ENCODE measurements around the gene AKAP6. TPM values are rescaled to one million over a fixed set of nuclear protein-coding genes. Genes with fewer than 3 reads are reported as not detected.

The AKAP6 gene
- total RNA-seq, 1 donor from 2014 or later: 4.7 TPM

- DNase-seq (ENCODE audit: extremely low spot score, unreplicated experiment): no peak
- Mint-ChIP-seq H3K9me3 (no peaks in the 10 kb centered on the region), H3K27me3 (no peaks in the 10 kb centered on the region), H3K36me3 (no peaks in the 10 kb centered on the region), H3K27ac (no peak overlapping the region), H3K4me1 (ENCODE audit: unreplicated experiment) (no peaks in the 10 kb centered on the region), H3K4me3 (no peak overlapping the region)
- TF ChIP-seq CTCF (conservative IDR thresholded peaks at IDR 0.05): no peak
Observed at GRCh38 chr14:32650665-32651064, 321.6 kb downstream of the AKAP6 start.

GRCh38 chr14:32654106-32654505 is 325.0 kb downstream of the AKAP6 start:
- TF ChIP-seq CTCF (conservative IDR thresholded peaks at IDR 0.05): no peak
- H3K27ac Mint-ChIP-seq: no peak overlapping the region
- peaks cover 6% of the 10 kb centered on the region for H3K4me1 Mint-ChIP-seq (ENCODE audit: unreplicated experiment)
- no peaks in the 10 kb centered on the region for H3K9me3 Mint-ChIP-seq
- H3K36me3 Mint-ChIP-seq: no peaks in the 10 kb centered on the region
- H3K27me3 Mint-ChIP-seq: no peaks in the 10 kb centered on the region
- no peak for DNase-seq (ENCODE audit: extremely low spot score, unreplicated experiment)
- no peak overlapping the region for H3K4me3 Mint-ChIP-seq

- no peaks in the 10 kb centered on the region for H3K27me3 Mint-ChIP-seq
- peaks cover 6% of the 10 kb centered on the region for H3K4me1 Mint-ChIP-seq (ENCODE audit: unreplicated experiment)
- H3K27ac Mint-ChIP-seq: no peak overlapping the region
- no peak overlapping the region for H3K4me3 Mint-ChIP-seq
- no peaks in the 10 kb centered on the region for H3K9me3 Mint-ChIP-seq
- no peak for TF ChIP-seq CTCF (conservative IDR thresholded peaks at IDR 0.05)
- no peak for DNase-seq (ENCODE audit: extremely low spot score, unreplicated experiment)
- H3K36me3 Mint-ChIP-seq: no peaks in the 10 kb centered on the region
Observed at GRCh38 chr14:32656601-32657000, 327.5 kb downstream of the AKAP6 start.

GRCh38 chr14:32657081-32657480 is 328.0 kb downstream of the AKAP6 start:
- H3K36me3 Mint-ChIP-seq: no peaks in the 10 kb centered on the region
- peaks cover 6% of the 10 kb centered on the region for H3K4me1 Mint-ChIP-seq (ENCODE audit: unreplicated experiment)
- no peaks in the 10 kb centered on the region for H3K9me3 Mint-ChIP-seq
- no peak overlapping the region for H3K27ac Mint-ChIP-seq
- no peak for DNase-seq (ENCODE audit: extremely low spot score, unreplicated experiment)
- H3K27me3 Mint-ChIP-seq: no peaks in the 10 kb centered on the region
- TF ChIP-seq CTCF (conservative IDR thresholded peaks at IDR 0.05): no peak
- no peak overlapping the region for H3K4me3 Mint-ChIP-seq

GRCh38 chr14:32661216-32661615 is 332.1 kb downstream of the AKAP6 start:
- no peak for DNase-seq (ENCODE audit: extremely low spot score, unreplicated experiment)
- no peak for TF ChIP-seq CTCF (conservative IDR thresholded peaks at IDR 0.05)
- H3K36me3 Mint-ChIP-seq: no peaks in the 10 kb centered on the region

GRCh38 chr14:32662211-32662610 is 333.1 kb downstream of the AKAP6 start:
- H3K4me1 Mint-ChIP-seq (ENCODE audit: unreplicated experiment): peaks cover under 1% of the 10 kb centered on the region
- no peak overlapping the region for H3K27ac Mint-ChIP-seq
- no peak overlapping the region for H3K4me3 Mint-ChIP-seq
- DNase-seq (ENCODE audit: extremely low spot score, unreplicated experiment): no peak
- H3K27me3 Mint-ChIP-seq: no peaks in the 10 kb centered on the region
- no peaks in the 10 kb centered on the region for H3K36me3 Mint-ChIP-seq
- no peak for TF ChIP-seq CTCF (conservative IDR thresholded peaks at IDR 0.05)
- H3K9me3 Mint-ChIP-seq: no peaks in the 10 kb centered on the region

More at GRCh38 chr14:32661216-32661615, 332.1 kb downstream of the AKAP6 start:
- Mint-ChIP-seq H3K27me3 (no peaks in the 10 kb centered on the region), H3K9me3 (no peaks in the 10 kb centered on the region), H3K27ac (no peak overlapping the region), H3K4me3 (no peak overlapping the region), H3K4me1 (ENCODE audit: unreplicated experiment) (peaks cover 6% of the 10 kb centered on the region)
